Mammary epithelial cell (primary cell): ENCODE results near the gene SERTAD3.

Experiments used
- CTCF ChIP-seq, 2 donors: IDR thresholded peaks in 1 of 2; conservative IDR thresholded peaks in 1 of 2; 2 replicates each; pipeline ENCODE4 v1.5.1; 2011 to 2012; ENCODE audit warnings: inconsistent platforms in 2 of 2, low read length in 2 of 2, mild to moderate bottlenecking in 2 of 2, control low read depth in 1 of 2, low read depth in 1 of 2; ENCODE audit not compliant: insufficient read depth in 1 of 2; ENCODE audit errors: extremely low read depth in 1 of 2
- EZH2 ChIP-seq: IDR thresholded peaks from 2 replicates; pipeline ENCODE4 v1.6.1; 2012; ENCODE audit warnings: low read length, inconsistent platforms, borderline replicate concordance

GRCh38 chr19:40438284-40438683 lies 5.9 kb downstream of the SERTAD3 start:
- TF ChIP-seq CTCF (conservative IDR thresholded peaks at IDR 0.05 in 1 of 2, IDR thresholded peaks at IDR 0.05 in 1 of 2; ENCODE audit: extremely low read depth in 1 of 2, insufficient read depth in 1 of 2, low read depth in 1 of 2, low read length in 2 of 2) (no peak), EZH2 (no peak)
